ENCODE data around the gene MTFP1.

Gene MTFP1

GRCh38 chr22:30435674-30436126 lies 10.1 kb downstream of the MTFP1 start:
- DNase-seq (ENCODE audit: low spot score), result peak; percentile 26
- no peak for TF ChIP-seq CTCF (IDR thresholded peaks at IDR 0.05; ENCODE audit: extremely low read depth, missing control alignments)

GRCh38 chr22:30436196-30436595 lies 10.6 kb downstream of the MTFP1 start:
- TF ChIP-seq CTCF (IDR thresholded peaks at IDR 0.05; ENCODE audit: extremely low read depth, missing control alignments), result no peak
- DNase-seq (ENCODE audit: low spot score), result no peak

DNA sequence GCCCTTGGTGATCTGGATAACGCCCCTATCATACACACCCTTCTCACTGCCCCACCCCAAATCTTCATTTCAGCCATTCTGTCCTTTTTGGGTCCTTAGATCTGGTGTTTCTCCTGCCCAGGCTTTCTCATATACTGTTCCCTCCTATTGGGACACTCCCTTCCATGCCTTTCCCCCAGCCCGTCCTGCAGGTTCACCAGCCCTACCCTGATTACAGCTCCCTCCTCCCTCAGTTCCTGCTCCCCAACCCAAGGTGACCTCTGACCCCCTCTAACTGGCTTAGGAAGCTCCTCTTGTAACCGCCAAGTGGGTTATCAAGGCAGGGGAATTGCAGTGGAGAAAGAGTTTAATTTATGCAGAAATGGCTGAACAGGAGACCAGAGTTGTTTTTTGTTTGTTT lies 13.0 kb downstream of the MTFP1 start:
- DNase-seq (ENCODE audit: low spot score), result no peak
- TF ChIP-seq CTCF (IDR thresholded peaks at IDR 0.05; ENCODE audit: extremely low read depth, missing control alignments), result no peak

GRCh38 chr22:30439226-30439625 lies 13.7 kb downstream of the MTFP1 start:
- TF ChIP-seq CTCF (IDR thresholded peaks at IDR 0.05; ENCODE audit: extremely low read depth, missing control alignments), result no peak
- no peak for DNase-seq (ENCODE audit: low spot score)

GRCh38 chr22:30439836-30440235 lies 14.3 kb downstream of the MTFP1 start:
- DNase-seq (ENCODE audit: low spot score), result no peak
- TF ChIP-seq CTCF (IDR thresholded peaks at IDR 0.05; ENCODE audit: extremely low read depth, missing control alignments), result no peak

GRCh38 chr22:30441088-30441487 lies 15.5 kb downstream of the MTFP1 start:
- TF ChIP-seq CTCF (IDR thresholded peaks at IDR 0.05; ENCODE audit: extremely low read depth, missing control alignments), result no peak
- DNase-seq (ENCODE audit: low spot score), result no peak

- peak; percentile 80 for TF ChIP-seq CTCF (IDR thresholded peaks at IDR 0.05; ENCODE audit: extremely low read depth, missing control alignments)
- peak; percentile 83 for DNase-seq (ENCODE audit: low spot score)
These were observed 19.3 kb downstream of the MTFP1 start for GRCh38 chr22:30444632-30445437.
